ENCODE results near the gene ASTN2. TPM values are rescaled to one million over a fixed set of nuclear protein-coding genes. Genes with fewer than 3 reads are reported as not detected.

ASTN2 gene
- total RNA-seq, 3 donors from 2014 or later, result 1.7 to 1.8 (median 1.7) TPM

GRCh38 chr9:116585204-116585603, 829.7 kb downstream of the ASTN2 start:
- Mint-ChIP-seq H3K4me3 (no peak overlapping the region), H3K4me1 (ENCODE audit: low read depth) (no peaks in the 10 kb centered on the region), H3K36me3 (ENCODE audit: insufficient read depth) (peaks cover 9% of the 10 kb centered on the region), H3K9me3 (peaks cover 19% of the 10 kb centered on the region), H3K27me3 (ENCODE audit: low read depth) (no peaks in the 10 kb centered on the region)
- ATAC-seq (no peak), DNase-seq (no peak)

GRCh38 chr9:116580853-116581252, 834.0 kb downstream of the ASTN2 start:
- no peak overlapping the region for H3K4me3 Mint-ChIP-seq
- H3K9me3 Mint-ChIP-seq, result no peaks in the 10 kb centered on the region
- H3K36me3 Mint-ChIP-seq (ENCODE audit: insufficient read depth), result peaks cover 6% of the 10 kb centered on the region
- no peaks in the 10 kb centered on the region for H3K4me1 Mint-ChIP-seq (ENCODE audit: low read depth)
- DNase-seq (no peak), ATAC-seq (no peak)
- H3K27me3 Mint-ChIP-seq (ENCODE audit: low read depth), result no peaks in the 10 kb centered on the region

GRCh38 chr9:116576386-116576785, 838.5 kb downstream of the ASTN2 start:
- Mint-ChIP-seq H3K36me3 (ENCODE audit: insufficient read depth) (peaks cover 6% of the 10 kb centered on the region), H3K9me3 (no peaks in the 10 kb centered on the region), H3K4me1 (ENCODE audit: low read depth) (no peaks in the 10 kb centered on the region), H3K27me3 (ENCODE audit: low read depth) (no peaks in the 10 kb centered on the region), H3K4me3 (no peak overlapping the region)
- no peak for DNase-seq
- ATAC-seq, result no peak

- no peaks in the 10 kb centered on the region for H3K4me1 Mint-ChIP-seq (ENCODE audit: low read depth)
- no peaks in the 10 kb centered on the region for H3K27me3 Mint-ChIP-seq (ENCODE audit: low read depth)
- DNase-seq, result no peak
- no peak overlapping the region for H3K4me3 Mint-ChIP-seq
- no peak for ATAC-seq
- no peaks in the 10 kb centered on the region for H3K9me3 Mint-ChIP-seq
- peaks cover 6% of the 10 kb centered on the region for H3K36me3 Mint-ChIP-seq (ENCODE audit: insufficient read depth)
Measured at GRCh38 chr9:116574027-116574679, 840.7 kb downstream of the ASTN2 start.

GRCh38 chr9:116572095-116572748, 842.6 kb downstream of the ASTN2 start:
- Mint-ChIP-seq H3K9me3 (no peaks in the 10 kb centered on the region), H3K36me3 (ENCODE audit: insufficient read depth) (peaks cover 4% of the 10 kb centered on the region), H3K4me3 (no peak overlapping the region), H3K27me3 (ENCODE audit: low read depth) (no peaks in the 10 kb centered on the region), H3K4me1 (ENCODE audit: low read depth) (no peaks in the 10 kb centered on the region)
- DNase-seq (no peak), ATAC-seq (no peak)

- H3K36me3 Mint-ChIP-seq (ENCODE audit: insufficient read depth), result no peaks in the 10 kb centered on the region
- ATAC-seq (no peak), DNase-seq (no peak)
- H3K4me1 Mint-ChIP-seq (ENCODE audit: low read depth), result no peaks in the 10 kb centered on the region
- no peaks in the 10 kb centered on the region for H3K9me3 Mint-ChIP-seq
- no peaks in the 10 kb centered on the region for H3K27me3 Mint-ChIP-seq (ENCODE audit: low read depth)
- H3K4me3 Mint-ChIP-seq, result no peak overlapping the region
Measured at GRCh38 chr9:116569111-116569510, 845.7 kb downstream of the ASTN2 start.

GRCh38 chr9:116566677-116567488, 848.0 kb downstream of the ASTN2 start:
- Mint-ChIP-seq H3K4me3 (no peak overlapping the region), H3K4me1 (ENCODE audit: low read depth) (no peaks in the 10 kb centered on the region), H3K36me3 (ENCODE audit: insufficient read depth) (no peaks in the 10 kb centered on the region), H3K9me3 (no peaks in the 10 kb centered on the region), H3K27me3 (ENCODE audit: low read depth) (no peaks in the 10 kb centered on the region)
- ATAC-seq (no peak), DNase-seq (no peak)

- Mint-ChIP-seq H3K9me3 (no peaks in the 10 kb centered on the region), H3K4me1 (ENCODE audit: low read depth) (no peaks in the 10 kb centered on the region), H3K36me3 (ENCODE audit: insufficient read depth) (peaks cover 2% of the 10 kb centered on the region), H3K27me3 (ENCODE audit: low read depth) (no peaks in the 10 kb centered on the region), H3K4me3 (no peak overlapping the region)
- no peak for DNase-seq
- ATAC-seq, result no peak
Measured at GRCh38 chr9:116565986-116566385, 848.9 kb downstream of the ASTN2 start.

- ATAC-seq, result no peak
- H3K4me1 Mint-ChIP-seq (ENCODE audit: low read depth), result no peaks in the 10 kb centered on the region
- no peak for DNase-seq
- no peak overlapping the region for H3K4me3 Mint-ChIP-seq
- no peaks in the 10 kb centered on the region for H3K27me3 Mint-ChIP-seq (ENCODE audit: low read depth)
- peaks cover 2% of the 10 kb centered on the region for H3K36me3 Mint-ChIP-seq (ENCODE audit: insufficient read depth)
- no peaks in the 10 kb centered on the region for H3K9me3 Mint-ChIP-seq
Measured at GRCh38 chr9:116564266-116564793, 850.5 kb downstream of the ASTN2 start.

GRCh38 chr9:116558818-116559540, 855.9 kb downstream of the ASTN2 start:
- H3K27me3 Mint-ChIP-seq (ENCODE audit: low read depth), result no peaks in the 10 kb centered on the region
- DNase-seq (no peak), ATAC-seq (no peak)
- no peak overlapping the region for H3K4me3 Mint-ChIP-seq
- H3K4me1 Mint-ChIP-seq (ENCODE audit: low read depth), result no peaks in the 10 kb centered on the region
- no peaks in the 10 kb centered on the region for H3K9me3 Mint-ChIP-seq
- peaks cover 3% of the 10 kb centered on the region for H3K36me3 Mint-ChIP-seq (ENCODE audit: insufficient read depth)

GRCh38 chr9:116558035-116558434, 856.8 kb downstream of the ASTN2 start:
- no peak for ATAC-seq
- no peaks in the 10 kb centered on the region for H3K9me3 Mint-ChIP-seq
- H3K27me3 Mint-ChIP-seq (ENCODE audit: low read depth), result no peaks in the 10 kb centered on the region

GRCh38 chr9:116555556-116556155, 859.2 kb downstream of the ASTN2 start:
- no peaks in the 10 kb centered on the region for H3K4me1 Mint-ChIP-seq (ENCODE audit: low read depth)
- H3K4me3 Mint-ChIP-seq, result no peak overlapping the region
- no peaks in the 10 kb centered on the region for H3K27me3 Mint-ChIP-seq (ENCODE audit: low read depth)
- H3K36me3 Mint-ChIP-seq (ENCODE audit: insufficient read depth), result peaks cover 2% of the 10 kb centered on the region
- no peaks in the 10 kb centered on the region for H3K9me3 Mint-ChIP-seq
- no peak for ATAC-seq
- no peak for DNase-seq

More at GRCh38 chr9:116558035-116558434, 856.8 kb downstream of the ASTN2 start:
- Mint-ChIP-seq H3K4me1 (ENCODE audit: low read depth) (no peaks in the 10 kb centered on the region), H3K4me3 (no peak overlapping the region), H3K36me3 (ENCODE audit: insufficient read depth) (peaks cover 3% of the 10 kb centered on the region)
- no peak for DNase-seq

- H3K27me3 Mint-ChIP-seq (ENCODE audit: low read depth), result no peaks in the 10 kb centered on the region
- DNase-seq (no peak), ATAC-seq (no peak)
- H3K4me3 Mint-ChIP-seq, result no peak overlapping the region
- H3K4me1 Mint-ChIP-seq (ENCODE audit: low read depth), result no peaks in the 10 kb centered on the region
- H3K36me3 Mint-ChIP-seq (ENCODE audit: insufficient read depth), result peaks cover 2% of the 10 kb centered on the region
- H3K9me3 Mint-ChIP-seq, result no peaks in the 10 kb centered on the region
Measured at GRCh38 chr9:116555119-116555518, 859.7 kb downstream of the ASTN2 start.
